NCI-H526 (cell line): ENCODE results near the gene FGF21.
A peak's percentile ranks its signal among the peaks of the same experiment; 100 is the strongest.
"Not testable (repeated sequence)": the region's sequence is repeated elsewhere in the genome, so short reads cannot be mapped to it uniquely, and the experiment has no call there.

Experiments
- DNase-seq, 2 experiments: peaks; one replicate each; lab custom pipeline; 2025; lab: John Stamatoyannopoulos, UW

FGF21 gene

GRCh38 chr19:48755084-48755641, at the start of gene FGF21:
Gene FGF21, plus strand, starts transcription at chr19:48755524. Its CDS starts 713 bp downstream, at chr19:48756237.
- peak in 1 of 2 experiments; percentile 18 for DNase-seq

- DNase-seq = no peak
Observed at GRCh38 chr19:48708471-48708870, 46.9 kb upstream of the FGF21 start.

GRCh38 chr19:48711106-48711662, 44.1 kb upstream of the FGF21 start:
- no peak for DNase-seq

GRCh38 chr19:48713041-48713863, 42.1 kb upstream of the FGF21 start:
- DNase-seq = peak; percentile 14 to 43

GRCh38 chr19:48713864-48714755, 41.2 kb upstream of the FGF21 start:
- DNase-seq = peak; percentile 99 to 100

- peak; percentile 44 to 78 for DNase-seq
Observed at GRCh38 chr19:48714759-48715675, 40.3 kb upstream of the FGF21 start.

GRCh38 chr19:48715681-48716171, 39.6 kb upstream of the FGF21 start:
- peak in 1 of 2 experiments; percentile 47 for DNase-seq

- peak; percentile 17 to 55 for DNase-seq
Observed at GRCh38 chr19:48716562-48717291, 38.6 kb upstream of the FGF21 start.

- not testable (repeated sequence) for DNase-seq
Observed at GRCh38 chr19:48718106-48718505, 37.2 kb upstream of the FGF21 start.

- no peak for DNase-seq
Observed at GRCh38 chr19:48718711-48719231, 36.6 kb upstream of the FGF21 start.

GRCh38 chr19:48719263-48720171, 35.8 kb upstream of the FGF21 start, which contains the start of gene MAMSTR:
Gene MAMSTR, minus strand, starts transcription at chr19:48719725. Its CDS starts 694 bp downstream, at chr19:48719031.
- no peak for DNase-seq

GRCh38 chr19:48720251-48720612, 35.1 kb upstream of the FGF21 start:
- no peak for DNase-seq

GRCh38 chr19:48720613-48721296, 34.6 kb upstream of the FGF21 start:
- peak; percentile 97 to 99 for DNase-seq

GRCh38 chr19:48722196-48722708, 33.1 kb upstream of the FGF21 start:
- DNase-seq = no peak

GRCh38 chr19:48724796-48725753, 30.2 kb upstream of the FGF21 start:
- peak; percentile 33 to 54 for DNase-seq

- DNase-seq = no peak
Observed at GRCh38 chr19:48726556-48726955, 28.8 kb upstream of the FGF21 start.
